Medulla oblongata (tissue), 1 donor: ENCODE data around the gene SNPH.

Experiments
- DNase-seq: peaks from one replicate; pipeline ENCODE4 v3.0.0-alpha.2; 2015; ENCODE audit errors: extremely low spot score

SNPH gene

GRCh38 chr20:1265226-1265915 lies 723 bp upstream of the SNPH start:
- no peak for DNase-seq

- DNase-seq: no peak
Measured at GRCh38 chr20:1265916-1266166, 253 bp upstream of the SNPH start.

- no peak for DNase-seq
Measured at GRCh38 chr20:1267161-1267560, 1.1 kb downstream of the SNPH start.

GRCh38 chr20:1267809-1268374 lies 1.8 kb downstream of the SNPH start:
- DNase-seq: no peak

GRCh38 chr20:1269235-1269634 lies 3.1 kb downstream of the SNPH start:
- no peak for DNase-seq

- DNase-seq: no peak
Measured at GRCh38 chr20:1269850-1270249, 3.8 kb downstream of the SNPH start.

GRCh38 chr20:1272368-1273100 lies 6.4 kb downstream of the SNPH start:
- DNase-seq: peak; percentile 49

GRCh38 chr20:1273366-1273765 lies 7.3 kb downstream of the SNPH start:
- DNase-seq: no peak

- DNase-seq: peak; percentile 54
Measured at GRCh38 chr20:1274485-1275311, 8.6 kb downstream of the SNPH start.

GRCh38 chr20:1275919-1276318 lies 9.8 kb downstream of the SNPH start:
- DNase-seq: no peak

GRCh38 chr20:1277529-1278322 lies 11.6 kb downstream of the SNPH start:
- no peak for DNase-seq

- no peak for DNase-seq
Measured at GRCh38 chr20:1278993-1279392, 12.9 kb downstream of the SNPH start.

GRCh38 chr20:1280195-1281102 lies 14.4 kb downstream of the SNPH start:
- DNase-seq: no peak

GRCh38 chr20:1281279-1282057 lies 15.4 kb downstream of the SNPH start:
- peak; percentile 44 for DNase-seq

GRCh38 chr20:1282966-1283365 lies 16.9 kb downstream of the SNPH start:
- no peak for DNase-seq

- no peak for DNase-seq
Measured at GRCh38 chr20:1283522-1284510, 17.7 kb downstream of the SNPH start.

- DNase-seq: no peak
Measured at GRCh38 chr20:1286267-1287024, 20.4 kb downstream of the SNPH start.

GRCh38 chr20:1287306-1287705 lies 21.2 kb downstream of the SNPH start:
- DNase-seq: no peak
